Measurements from ENCODE around the gene KAZALD1.
A peak's percentile ranks its signal among the peaks of the same experiment; 100 is the strongest.
"Not testable (repeated sequence)": the region's sequence is repeated elsewhere in the genome, so short reads cannot be mapped to it uniquely, and the experiment has no call there.

Gene KAZALD1

GRCh38 chr10:101030496-101031127 lies 31.2 kb upstream of the KAZALD1 start:
- no peak for DNase-seq

GRCh38 chr10:101031128-101031795 lies 30.5 kb upstream of the KAZALD1 start, which contains the start of the genes PDZD7 and SFXN3:
Gene PDZD7, minus strand, starts transcription at chr10:101031129. Its CDS starts 910 bp downstream, at chr10:101030219.
Gene SFXN3, plus strand, starts transcription at chr10:101031234. Its CDS starts 3,461 bp downstream, at chr10:101034695.
- DNase-seq, result peak; percentile 91 to 95 (median 94)

- peak; percentile 70 to 83 (median 80) for DNase-seq
Observed at GRCh38 chr10:101031796-101032636, 29.8 kb upstream of the KAZALD1 start.

GRCh38 chr10:101032637-101033224 lies 29.1 kb upstream of the KAZALD1 start:
- peak in 3 of 5 donors; percentile 25 to 68 (median 35) for DNase-seq

- no peak for DNase-seq
Observed at GRCh38 chr10:101033276-101033675, 28.5 kb upstream of the KAZALD1 start.

GRCh38 chr10:101034404-101034803 lies 27.4 kb upstream of the KAZALD1 start:
- DNase-seq, result not testable (repeated sequence)

- no peak for DNase-seq
Observed at GRCh38 chr10:101035314-101035713, 26.5 kb upstream of the KAZALD1 start.

- DNase-seq, result no peak
Observed at GRCh38 chr10:101035916-101036702, 25.7 kb upstream of the KAZALD1 start.

- DNase-seq, result no peak
Observed at GRCh38 chr10:101036726-101037125, 25.1 kb upstream of the KAZALD1 start.

GRCh38 chr10:101038484-101038883 lies 23.3 kb upstream of the KAZALD1 start:
- no peak for DNase-seq

- DNase-seq, result no peak
Observed at GRCh38 chr10:101040061-101040460, 21.7 kb upstream of the KAZALD1 start.

GRCh38 chr10:101040851-101041250 lies 20.9 kb upstream of the KAZALD1 start:
- DNase-seq, result no peak

GRCh38 chr10:101041252-101041761 lies 20.5 kb upstream of the KAZALD1 start:
- DNase-seq, result peak in 4 of 5 donors; percentile 48 to 73 (median 64)

- DNase-seq, result no peak
Observed at GRCh38 chr10:101042118-101042517, 19.7 kb upstream of the KAZALD1 start.

- DNase-seq, result peak; percentile 58 to 90 (median 70)
Observed at GRCh38 chr10:101042667-101043362, 19.0 kb upstream of the KAZALD1 start.

GRCh38 chr10:101043363-101043707 lies 18.5 kb upstream of the KAZALD1 start:
- DNase-seq, result no peak

- DNase-seq, result no peak
Observed at GRCh38 chr10:101044117-101044516, 17.7 kb upstream of the KAZALD1 start.

GRCh38 chr10:101046332-101047238 lies 15.2 kb upstream of the KAZALD1 start:
- no peak for DNase-seq

- no peak for DNase-seq
Observed at GRCh38 chr10:101047268-101047667, 14.5 kb upstream of the KAZALD1 start.
